ENCODE data around the gene CACNA1C.

The CACNA1C gene

DNA sequence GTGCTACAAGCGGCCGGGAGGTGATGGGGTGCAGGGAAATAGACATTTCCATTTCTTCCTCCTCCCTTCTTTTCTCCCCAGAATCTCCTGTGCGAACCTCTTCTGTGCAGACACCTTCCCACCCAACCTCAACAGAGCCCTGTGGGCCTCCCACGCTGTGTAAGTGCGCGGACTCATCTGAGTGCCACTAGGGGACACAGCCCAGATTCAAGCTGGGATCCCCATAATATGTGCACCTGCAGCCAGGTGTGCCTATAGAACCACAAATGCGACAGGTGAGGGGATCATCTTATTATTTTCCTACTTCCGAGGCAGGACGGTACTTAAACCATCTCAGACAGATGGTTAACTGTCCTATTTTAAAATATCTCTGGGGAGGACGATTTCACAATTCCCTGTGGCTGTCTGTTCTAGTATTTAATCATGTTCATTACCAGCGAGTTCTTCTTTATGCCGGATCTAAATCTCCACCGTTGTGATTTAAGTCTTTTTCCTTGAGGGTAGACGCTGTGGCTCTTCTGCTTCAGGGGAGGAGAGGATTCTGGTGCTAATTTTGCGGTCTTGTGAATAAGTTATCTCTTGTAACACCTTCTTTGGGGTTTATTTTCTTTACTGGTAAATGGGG is 17.2 kb upstream of the CACNA1C start:
- Histone ChIP-seq H3K9me3 (ENCODE audit: control insufficient read depth in 2 of 2, low read length in 2 of 2) (no peaks in the 10 kb centered on the region), H3K9ac (ENCODE audit: low read length in 2 of 2) (peak overlapping the region; percentile 25 to 51), H3K4me3 (ENCODE audit: low read length in 2 of 2) (peak overlapping the region; percentile 64 to 74), H3K27ac (ENCODE audit: low read length) (no peak overlapping the region), H3K36me3 (ENCODE audit: control insufficient read depth in 2 of 2, insufficient read depth in 2 of 2, low read length in 2 of 2) (no peaks in the 10 kb centered on the region), H3K4me1 (ENCODE audit: control insufficient read depth, insufficient read depth, low read length) (peaks cover 39% of the 10 kb centered on the region), H3K27me3 (ENCODE audit: control insufficient read depth in 1 of 2, insufficient read depth in 2 of 2, low read length in 2 of 2) (no peaks in the 10 kb centered on the region)

DNA sequence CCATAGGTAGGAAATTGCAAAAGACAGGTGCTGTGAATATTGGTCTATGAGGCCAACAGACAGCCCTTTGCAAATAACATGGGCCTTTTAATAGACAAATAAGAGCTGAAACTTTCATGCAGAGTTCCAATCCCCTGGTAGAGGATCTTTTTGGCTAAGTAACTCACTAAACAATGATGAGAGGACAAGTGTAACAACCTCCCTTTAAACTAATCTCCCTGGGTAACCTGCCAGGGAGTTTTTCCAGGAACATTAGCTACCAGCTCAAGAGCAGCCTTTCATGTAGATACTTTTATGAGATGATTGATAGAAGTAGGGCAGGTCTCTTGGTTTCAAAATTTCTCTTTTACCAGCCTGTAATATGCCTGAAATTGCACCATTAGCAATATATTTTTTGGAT is 13.8 kb upstream of the CACNA1C start:
- Histone ChIP-seq H3K36me3 (ENCODE audit: control insufficient read depth in 2 of 2, insufficient read depth in 2 of 2, low read length in 2 of 2) (no peaks in the 10 kb centered on the region), H3K27me3 (ENCODE audit: control insufficient read depth in 1 of 2, insufficient read depth in 2 of 2, low read length in 2 of 2) (no peaks in the 10 kb centered on the region), H3K9me3 (ENCODE audit: control insufficient read depth in 2 of 2, low read length in 2 of 2) (no peaks in the 10 kb centered on the region), H3K4me1 (ENCODE audit: control insufficient read depth, insufficient read depth, low read length) (peaks cover 20% of the 10 kb centered on the region), H3K27ac (ENCODE audit: low read length) (no peak overlapping the region), H3K9ac (ENCODE audit: low read length in 2 of 2) (no peak overlapping the region), H3K4me3 (ENCODE audit: low read length in 2 of 2) (no peak overlapping the region)

DNA sequence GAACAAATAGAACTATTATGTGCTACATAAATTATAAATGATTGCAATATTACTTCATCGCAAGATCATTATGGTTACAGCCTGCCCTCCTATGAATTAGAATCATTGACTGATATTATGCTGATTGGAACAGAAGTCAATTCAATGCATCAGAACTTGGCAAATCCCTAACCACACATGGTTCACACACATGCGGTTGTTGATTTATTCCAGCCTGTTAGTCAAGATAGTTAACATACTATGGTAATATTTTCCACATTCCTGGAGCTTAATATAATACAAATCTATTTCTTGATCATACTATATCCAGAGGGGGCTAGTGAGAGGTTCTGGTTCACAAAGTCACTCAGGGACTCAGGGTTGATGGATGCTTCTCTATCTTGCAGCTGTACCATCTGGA is 9.7 kb upstream of the CACNA1C start:
- H3K36me3 ChIP-seq (ENCODE audit: control insufficient read depth in 2 of 2, insufficient read depth in 2 of 2, low read length in 2 of 2): no peaks in the 10 kb centered on the region
- H3K27me3 ChIP-seq (ENCODE audit: control insufficient read depth in 1 of 2, insufficient read depth in 2 of 2, low read length in 2 of 2): peaks cover 0 to under 1% of the 10 kb centered on the region in 2 donors
- no peak overlapping the region for H3K9ac ChIP-seq (ENCODE audit: low read length in 2 of 2)
- H3K4me3 ChIP-seq (ENCODE audit: low read length in 2 of 2): no peak overlapping the region
- H3K9me3 ChIP-seq (ENCODE audit: control insufficient read depth in 2 of 2, low read length in 2 of 2): no peaks in the 10 kb centered on the region
- H3K4me1 ChIP-seq (ENCODE audit: control insufficient read depth, insufficient read depth, low read length): peaks cover 2% of the 10 kb centered on the region
- no peak overlapping the region for H3K27ac ChIP-seq (ENCODE audit: low read length)

DNA sequence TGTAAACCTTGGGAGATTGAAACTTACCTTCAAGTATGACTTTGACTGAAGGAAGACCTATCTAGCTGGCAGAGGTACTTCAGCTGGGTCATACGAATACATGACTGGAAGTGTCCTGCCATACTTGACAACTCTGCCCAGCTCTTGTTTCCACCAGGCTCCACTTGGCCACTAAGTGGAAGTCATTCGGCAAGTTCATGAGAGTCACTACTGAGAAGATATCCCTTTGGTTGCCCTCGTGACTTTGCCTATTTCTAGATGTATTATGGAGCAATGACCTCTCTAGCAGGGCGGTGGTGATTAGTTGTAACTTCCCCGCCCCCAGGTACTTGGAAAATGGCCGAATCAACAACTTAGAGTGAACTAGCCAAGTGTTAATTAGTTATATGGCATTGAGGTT is 8.6 kb upstream of the CACNA1C start:
- H3K9ac ChIP-seq (ENCODE audit: low read length in 2 of 2): no peak overlapping the region
- H3K4me1 ChIP-seq (ENCODE audit: control insufficient read depth, insufficient read depth, low read length): no peaks in the 10 kb centered on the region
- H3K4me3 ChIP-seq (ENCODE audit: low read length in 2 of 2): no peak overlapping the region
- H3K36me3 ChIP-seq (ENCODE audit: control insufficient read depth in 2 of 2, insufficient read depth in 2 of 2, low read length in 2 of 2): no peaks in the 10 kb centered on the region
- H3K27ac ChIP-seq (ENCODE audit: low read length): no peak overlapping the region
- H3K9me3 ChIP-seq (ENCODE audit: control insufficient read depth in 2 of 2, low read length in 2 of 2): no peaks in the 10 kb centered on the region
- peaks cover 0 to 2% of the 10 kb centered on the region in 2 donors for H3K27me3 ChIP-seq (ENCODE audit: control insufficient read depth in 1 of 2, insufficient read depth in 2 of 2, low read length in 2 of 2)

DNA sequence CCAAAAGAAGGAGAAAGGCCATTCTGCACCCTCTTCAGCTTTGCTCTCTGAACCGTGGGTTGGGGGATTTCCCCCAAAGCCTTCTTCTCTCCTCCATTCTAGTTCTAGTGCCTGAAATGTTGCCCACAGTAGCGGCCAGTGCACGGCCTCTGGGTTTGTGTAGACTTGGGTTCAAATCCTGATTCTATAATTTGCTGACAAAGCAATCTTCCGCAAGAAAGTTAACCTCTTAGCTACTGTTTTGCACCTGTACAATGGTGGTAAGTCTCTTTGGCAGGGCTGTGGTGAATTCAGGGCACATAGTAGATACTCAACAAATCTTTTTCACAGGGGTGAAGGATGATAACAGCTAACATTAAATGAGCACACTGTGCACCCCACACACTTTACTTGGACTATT is 5.8 kb upstream of the CACNA1C start:
- H3K27ac ChIP-seq (ENCODE audit: low read length): no peak overlapping the region
- H3K4me3 ChIP-seq (ENCODE audit: low read length in 2 of 2): no peak overlapping the region
- no peaks in the 10 kb centered on the region for H3K9me3 ChIP-seq (ENCODE audit: control insufficient read depth in 2 of 2, low read length in 2 of 2)
- H3K36me3 ChIP-seq (ENCODE audit: control insufficient read depth in 2 of 2, insufficient read depth in 2 of 2, low read length in 2 of 2): no peaks in the 10 kb centered on the region
- no peak overlapping the region for H3K9ac ChIP-seq (ENCODE audit: low read length in 2 of 2)
- peaks cover 0 to 2% of the 10 kb centered on the region in 2 donors for H3K27me3 ChIP-seq (ENCODE audit: control insufficient read depth in 1 of 2, insufficient read depth in 2 of 2, low read length in 2 of 2)
- H3K4me1 ChIP-seq (ENCODE audit: control insufficient read depth, insufficient read depth, low read length): peaks cover 7% of the 10 kb centered on the region

DNA sequence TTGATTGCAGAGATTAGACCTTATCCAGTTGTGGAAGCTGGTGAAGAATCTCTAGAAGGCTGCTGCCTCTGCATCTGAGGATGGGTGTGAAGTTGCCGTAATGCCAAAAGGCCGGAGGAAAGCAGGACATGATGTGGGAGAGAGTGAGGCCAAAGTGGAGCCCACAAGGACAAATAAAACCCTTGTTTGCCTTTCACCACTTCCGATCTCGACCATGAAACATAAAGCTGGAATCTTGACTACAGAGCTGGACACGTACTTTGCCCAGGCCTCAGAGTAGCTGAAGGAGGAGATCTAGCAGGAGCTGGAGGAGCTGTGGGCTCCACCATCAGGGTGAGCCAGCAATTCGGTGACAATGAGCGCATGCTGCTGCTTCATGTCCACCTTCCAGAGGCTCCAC is 5.0 kb upstream of the CACNA1C start:
- H3K27ac ChIP-seq (ENCODE audit: low read length): no peak overlapping the region

DNA sequence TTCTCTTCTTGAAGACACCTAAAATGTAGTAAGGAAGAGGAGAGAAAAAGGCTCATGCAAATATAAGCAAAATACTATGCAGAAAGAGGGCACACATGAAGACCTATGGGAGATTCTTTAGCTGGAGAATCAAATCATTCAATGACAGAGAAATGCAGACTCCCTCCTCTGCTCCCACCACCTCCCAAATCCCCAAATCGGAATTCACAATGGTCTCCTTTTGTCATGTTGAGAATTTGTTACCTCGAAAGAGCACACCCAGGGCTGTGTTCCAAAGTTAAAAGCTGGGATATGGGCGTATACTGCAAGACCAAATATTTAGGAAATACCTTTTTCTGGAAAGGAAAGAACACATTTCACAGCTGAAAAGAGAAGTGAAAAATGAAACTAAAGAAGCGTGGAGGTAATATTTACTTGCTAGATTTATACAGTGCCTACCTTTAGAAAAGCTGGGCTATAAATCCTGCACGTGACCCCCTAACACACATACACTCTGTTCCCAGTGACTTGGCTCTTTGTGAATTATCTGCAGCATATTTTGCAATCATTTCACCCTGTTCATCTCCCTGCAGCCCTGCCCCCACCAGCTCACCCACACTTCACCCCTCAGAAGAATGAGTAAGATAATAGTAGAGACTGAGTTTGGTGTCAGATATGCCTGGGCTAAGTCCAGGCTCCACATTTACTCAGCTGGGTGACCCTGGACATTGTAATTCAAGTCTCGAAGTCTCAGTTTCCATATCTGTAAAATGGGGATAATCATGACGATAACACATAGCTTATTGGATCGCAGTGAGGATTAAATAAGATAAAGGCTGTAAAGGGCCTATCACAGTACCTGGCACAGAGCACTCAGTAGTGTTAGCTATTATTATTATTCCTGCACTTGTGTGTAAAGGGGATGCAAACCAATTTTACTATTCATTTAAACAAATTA is 2.9 kb upstream of the CACNA1C start:
- Histone ChIP-seq H3K9ac (ENCODE audit: low read length in 2 of 2) (no peak overlapping the region), H3K4me1 (ENCODE audit: control insufficient read depth, insufficient read depth, low read length) (peaks cover 16% of the 10 kb centered on the region), H3K27me3 (ENCODE audit: control insufficient read depth in 1 of 2, insufficient read depth in 2 of 2, low read length in 2 of 2) (peaks cover 0 to 2% of the 10 kb centered on the region in 2 donors), H3K4me3 (ENCODE audit: low read length in 2 of 2) (no peak overlapping the region), H3K9me3 (ENCODE audit: control insufficient read depth in 2 of 2, low read length in 2 of 2) (no peaks in the 10 kb centered on the region), H3K27ac (ENCODE audit: low read length) (no peak overlapping the region), H3K36me3 (ENCODE audit: control insufficient read depth in 2 of 2, insufficient read depth in 2 of 2, low read length in 2 of 2) (no peaks in the 10 kb centered on the region)

More for the DNA sequence above, 5.0 kb upstream of the CACNA1C start:
- Histone ChIP-seq H3K4me1 (ENCODE audit: control insufficient read depth, insufficient read depth, low read length) (peaks cover 8% of the 10 kb centered on the region), H3K36me3 (ENCODE audit: control insufficient read depth in 2 of 2, insufficient read depth in 2 of 2, low read length in 2 of 2) (no peaks in the 10 kb centered on the region), H3K4me3 (ENCODE audit: low read length in 2 of 2) (no peak overlapping the region), H3K27me3 (ENCODE audit: control insufficient read depth in 1 of 2, insufficient read depth in 2 of 2, low read length in 2 of 2) (peaks cover 0 to 2% of the 10 kb centered on the region in 2 donors), H3K9ac (ENCODE audit: low read length in 2 of 2) (no peak overlapping the region), H3K9me3 (ENCODE audit: control insufficient read depth in 2 of 2, low read length in 2 of 2) (no peaks in the 10 kb centered on the region)

DNA sequence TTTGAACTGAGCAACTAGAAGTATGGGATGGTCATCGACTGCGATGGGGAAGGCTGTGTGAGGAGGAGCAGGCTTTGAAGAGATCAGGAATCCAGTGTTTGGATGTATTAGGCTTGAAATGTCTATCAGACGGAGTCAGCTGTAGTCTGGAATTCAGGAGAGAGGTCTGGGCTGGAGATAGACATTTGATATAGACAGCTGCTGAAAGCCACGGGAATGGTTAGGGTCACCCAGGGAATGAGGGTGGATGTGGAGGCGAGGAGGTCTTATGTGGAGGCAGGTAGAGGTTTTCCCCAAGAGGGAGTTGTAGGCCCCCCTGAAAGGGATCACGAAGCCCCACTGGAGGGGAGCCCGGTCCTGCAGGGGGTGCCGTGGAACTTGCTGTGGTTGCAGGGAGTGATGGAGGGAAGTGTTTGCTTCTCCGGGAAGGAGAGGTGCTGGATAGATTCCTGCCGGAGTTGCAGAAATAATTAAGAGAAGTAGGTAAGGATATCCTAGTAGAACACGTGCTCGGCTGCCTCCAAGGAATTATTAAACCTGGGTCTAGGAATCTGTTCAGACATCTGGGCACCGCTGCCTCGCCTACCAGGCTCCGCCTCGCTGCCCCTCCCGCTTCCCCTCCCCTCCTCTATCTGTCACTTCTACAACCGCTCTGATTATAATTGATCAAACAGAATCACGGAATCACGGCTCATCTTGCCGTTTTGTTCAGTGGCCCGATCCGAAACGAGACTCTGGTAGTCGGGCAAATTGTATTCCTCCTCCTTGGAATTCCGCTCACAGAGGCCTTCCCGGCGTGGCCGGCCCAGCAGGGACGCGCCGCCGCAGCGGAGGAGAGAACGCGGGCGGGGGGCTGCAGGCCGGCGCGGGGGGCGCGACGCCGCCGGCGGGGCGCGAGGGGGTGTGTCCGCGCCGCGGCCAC is 826 bp upstream of the CACNA1C start:
- no peaks in the 10 kb centered on the region for H3K36me3 ChIP-seq (ENCODE audit: control insufficient read depth in 2 of 2, insufficient read depth in 2 of 2, low read length in 2 of 2)
- peaks cover 0 to 2% of the 10 kb centered on the region in 2 donors for H3K27me3 ChIP-seq (ENCODE audit: control insufficient read depth in 1 of 2, insufficient read depth in 2 of 2, low read length in 2 of 2)
- peaks cover 36% of the 10 kb centered on the region for H3K4me1 ChIP-seq (ENCODE audit: control insufficient read depth, insufficient read depth, low read length)
- H3K9ac ChIP-seq (ENCODE audit: low read length in 2 of 2): peak overlapping the region; percentile 63 to 64
- peak overlapping the region; percentile 61 to 78 for H3K4me3 ChIP-seq (ENCODE audit: low read length in 2 of 2)
- H3K9me3 ChIP-seq (ENCODE audit: control insufficient read depth in 2 of 2, low read length in 2 of 2): no peaks in the 10 kb centered on the region
- peak overlapping the region; percentile 55 for H3K27ac ChIP-seq (ENCODE audit: low read length)

DNA sequence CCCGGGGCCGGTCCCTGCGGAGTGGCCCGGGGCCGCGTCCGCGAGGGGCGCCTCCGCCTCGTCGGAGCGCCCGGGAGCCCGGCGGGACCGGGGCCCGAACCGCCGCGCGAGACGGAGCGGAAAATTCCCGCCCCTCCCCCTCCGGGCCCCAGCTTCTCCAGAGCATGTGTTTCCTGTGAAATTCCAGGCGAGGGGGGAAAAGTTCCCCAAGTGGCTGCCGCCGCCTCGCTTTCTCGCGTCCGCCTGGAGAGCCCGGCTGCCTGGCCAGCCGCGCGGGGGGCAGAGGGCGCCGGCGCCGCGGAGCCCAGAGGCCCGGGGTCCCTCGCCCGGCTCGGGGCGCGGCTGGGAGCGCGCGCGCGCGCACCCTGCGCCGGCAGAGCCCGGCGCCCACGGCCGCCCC is 904 bp downstream of the CACNA1C start:
- no peaks in the 10 kb centered on the region for H3K27me3 ChIP-seq (ENCODE audit: control insufficient read depth in 1 of 2, insufficient read depth in 2 of 2, low read length in 2 of 2)
- peak overlapping the region; percentile 86 to 88 for H3K9ac ChIP-seq (ENCODE audit: low read length in 2 of 2)
- H3K4me3 ChIP-seq (ENCODE audit: low read length in 2 of 2): peak overlapping the region in 1 of 2 donors; percentile 90
- no peaks in the 10 kb centered on the region for H3K36me3 ChIP-seq (ENCODE audit: control insufficient read depth in 2 of 2, insufficient read depth in 2 of 2, low read length in 2 of 2)
- peak overlapping the region; percentile 92 for H3K27ac ChIP-seq (ENCODE audit: low read length)
- H3K9me3 ChIP-seq (ENCODE audit: control insufficient read depth in 2 of 2, low read length in 2 of 2): no peaks in the 10 kb centered on the region
- H3K4me1 ChIP-seq (ENCODE audit: control insufficient read depth, insufficient read depth, low read length): peaks cover 53% of the 10 kb centered on the region
